Aorta (tissue), 5 donors: ENCODE data around the gene CSTB. TPM values are rescaled to one million over a fixed set of nuclear protein-coding genes. Genes with fewer than 3 reads are reported as not detected.

Experiments
- ATAC-seq: fragments of 200-7000 bp; cut with Tn5 transposase; one replicate; pipeline ENCODE4 v1.9.1; 2022; ENCODE audit warnings: moderate library complexity; ENCODE audit not compliant: low FRiP score
- DNase-seq, 2 donors: peaks; one replicate each; pipeline ENCODE4 v3.0.0-alpha.2; 2020
- H3K27ac ChIP-seq, 2 donors: one replicate each; pipeline ENCODE4 v1.5.1; 2013; ENCODE audit warnings: low read length in 2 of 2, mild to moderate bottlenecking in 2 of 2, moderate library complexity in 2 of 2, control low read depth in 1 of 2, inconsistent platforms in 1 of 2, low read depth in 1 of 2
- H3K27me3 ChIP-seq, 2 donors: one replicate each; pipeline ENCODE4 v1.6.1; 2013; ENCODE audit warnings: control low read depth in 1 of 2, low read length in 1 of 2, mild to moderate bottlenecking in 1 of 2, moderate library complexity in 1 of 2; ENCODE audit not compliant: insufficient read depth in 2 of 2, control insufficient read depth in 1 of 2
- H3K36me3 ChIP-seq, 2 donors: one replicate each; pipeline ENCODE4 v1.6.1; 2013; ENCODE audit warnings: control low read depth in 1 of 2, low read length in 1 of 2, mild to moderate bottlenecking in 1 of 2; ENCODE audit not compliant: insufficient read depth in 2 of 2, control insufficient read depth in 1 of 2
- H3K4me1 ChIP-seq, 2 donors: one replicate each; pipeline ENCODE4 v1.6.1; 2013; ENCODE audit warnings: low read length in 2 of 2, control low read depth in 1 of 2, mild to moderate bottlenecking in 1 of 2, moderate library complexity in 1 of 2; ENCODE audit not compliant: insufficient read depth in 2 of 2, control insufficient read depth in 1 of 2
- H3K4me3 ChIP-seq, 2 donors: one replicate each; pipeline ENCODE4 v1.5.1; 2013; ENCODE audit warnings: low read length in 2 of 2, control low read depth in 1 of 2, mild to moderate bottlenecking in 1 of 2
- H3K9me3 ChIP-seq: one replicate; pipeline ENCODE4 v1.6.1; 2013; ENCODE audit warnings: mild to moderate bottlenecking, low read length; ENCODE audit not compliant: control insufficient read depth
- WGBS, 2 donors: extraction: QIAGEN DNeasy Blood & Tissue Kit; methylation state at CpG; one replicate each; pipeline ENCODE4 v1.1.7; 2013; 5-methylcytosine and 5-hydroxymethylcytosine counted together
- intact Hi-C, 2 donors: fragments of 100-400 bp; cut with DNase I; formaldehyde crosslinking; loops; one replicate each; pipeline versions ENCODE4 v1.14.2 to v1.15.0; 2022
- polyA plus RNA-seq, 2 donors: library from polyadenylated mRNA; stranded (reverse); fragments of 200-250 nt; gene quantifications; one replicate each; pipeline ENCODE4 v1.2.3, GENCODE V29; 2013
- total RNA-seq, 2 donors: library from RNA; stranded (reverse); fragmentation: NEBNext Ultra II Directional; extraction: Animal tissue kit (Norgen Biotek cat#: 25700); gene quantifications; one replicate each; pipeline ENCODE4 v1.2.1, GENCODE V29; 2021
- donor health status: healthy with polysubstance abuse.
- donor health status: Bipolar disorder and iron deficiency.
- donor health status: DM: no; HTN: no; CAD: no.
- donor health status: DM: no; HTN: no; CAD: no.
- donor health status: DM: yes; HTN: yes; CAD: no.

Gene CSTB
- total and polyA plus RNA-seq, 4 donors: 30.3 to 71.6 (median 44.4) TPM

DNA sequence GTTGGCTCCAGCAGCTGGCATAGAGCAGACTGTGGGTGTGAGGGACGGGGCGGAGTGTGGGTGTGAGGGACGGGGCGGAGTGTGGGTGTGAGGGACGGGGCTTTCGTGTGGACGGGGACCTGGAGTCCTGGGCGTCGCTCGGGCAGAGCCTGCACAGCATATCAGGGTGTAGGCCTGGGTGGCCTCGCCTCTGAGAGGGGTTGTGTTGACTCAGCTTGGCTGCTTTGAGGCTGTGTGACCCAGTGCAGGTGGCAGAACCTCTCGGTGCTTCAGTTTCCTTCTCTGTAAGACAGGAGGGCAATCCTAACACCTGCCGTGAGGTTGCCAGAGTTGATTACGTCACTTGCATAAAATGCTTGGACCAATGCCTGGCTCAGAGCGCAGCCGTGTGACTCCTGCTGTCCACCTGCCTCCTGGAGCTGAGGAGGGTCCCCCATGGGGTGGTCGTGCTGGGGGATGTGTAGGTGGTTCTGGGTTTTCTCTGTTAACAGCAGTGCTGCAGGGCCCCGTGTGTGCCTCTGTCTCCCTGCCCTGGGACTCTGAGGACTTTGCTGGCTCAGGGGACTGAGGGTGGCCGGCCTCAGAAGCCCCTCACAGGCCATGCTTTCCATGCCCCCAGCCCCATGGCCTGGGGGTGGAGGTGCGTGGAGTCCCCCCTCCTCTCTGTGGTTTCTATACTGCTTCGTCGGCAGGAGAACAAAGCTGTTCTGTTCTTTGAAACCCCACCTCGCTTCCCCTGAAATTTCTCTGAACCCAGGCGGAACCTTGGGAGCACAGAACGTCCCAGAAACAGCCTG lies 41.8 kb downstream of the CSTB start:
- Histone ChIP-seq H3K9me3 (no peaks in the 10 kb centered on the region), H3K27me3 (no peaks in the 10 kb centered on the region), H3K36me3 (no peaks in the 10 kb centered on the region), H3K4me3 (no peak overlapping the region), H3K4me1 (no peaks in the 10 kb centered on the region), H3K27ac (peak overlapping the region in 1 of 2 donors; percentile 6)
- DNase-seq (peak; percentile 42 to 77), ATAC-seq (no peak)
- intact Hi-C loops: loop anchor here in 1 of 2 donors (5.0 kb wide), 1 partner anchor 37 kb away; no protein-coding TSS in a partner anchor
- 53 to 61% methylated on average over 25 of the region's 25 CpGs for whole genome bisulfite sequencing, 2 donors

DNA sequence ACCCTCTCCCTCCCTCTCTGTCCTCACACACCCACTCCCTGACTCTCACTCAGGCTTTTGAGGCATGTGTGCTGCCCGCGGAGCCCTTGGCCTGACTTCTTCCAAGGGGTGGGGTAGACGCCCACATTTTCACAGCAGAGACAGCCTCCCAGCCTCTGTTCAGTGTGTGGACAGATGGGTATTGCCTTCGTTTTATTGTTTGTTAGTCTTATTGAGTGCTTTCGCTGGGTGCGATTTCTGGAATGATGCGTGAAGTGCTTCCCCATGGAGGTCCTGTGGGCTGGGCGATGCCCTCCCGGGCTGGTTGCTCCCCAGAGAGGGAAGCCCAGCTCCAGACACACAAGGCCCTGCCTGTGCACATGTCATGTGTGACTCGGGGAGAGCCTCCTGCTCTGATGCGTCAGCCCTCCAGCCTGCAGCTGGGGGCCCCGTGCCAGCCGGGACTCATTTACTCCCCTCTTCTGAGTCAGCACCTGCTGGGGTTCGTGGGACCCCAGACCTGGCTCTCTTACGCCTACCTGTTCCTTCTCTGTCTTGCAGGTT lies 42.5 kb downstream of the CSTB start:
- H3K27ac ChIP-seq: no peak overlapping the region
- 66 to 69% methylated on average over 15 of the region's 15 CpGs for WGBS, 2 donors
- no peaks in the 10 kb centered on the region for H3K9me3 ChIP-seq
- no peak overlapping the region for H3K4me3 ChIP-seq
- no peaks in the 10 kb centered on the region for H3K27me3 ChIP-seq
- H3K4me1 ChIP-seq: no peaks in the 10 kb centered on the region
- no peaks in the 10 kb centered on the region for H3K36me3 ChIP-seq
- intact Hi-C loops: loop anchor here in 1 of 2 donors (5.0 kb wide), 1 partner anchor 36 kb away; no protein-coding TSS in a partner anchor
- DNase-seq (peak; percentile 49 to 78), ATAC-seq (no peak)

- Histone ChIP-seq H3K4me1 (no peaks in the 10 kb centered on the region), H3K27me3 (no peaks in the 10 kb centered on the region), H3K27ac (no peak overlapping the region), H3K9me3 (no peaks in the 10 kb centered on the region), H3K4me3 (no peak overlapping the region), H3K36me3 (no peaks in the 10 kb centered on the region)
- intact Hi-C loops: loop anchor here in 1 of 2 donors (5.0 kb wide), 1 partner anchor 36 kb away; no protein-coding TSS in a partner anchor
- DNase-seq (no peak), ATAC-seq (no peak)
- 76 to 81% methylated on average over 9 to 10 of the region's 10 CpGs for WGBS, 2 donors
Measured at GRCh38 chr21:43733060-43733459, 43.0 kb downstream of the CSTB start.

DNA sequence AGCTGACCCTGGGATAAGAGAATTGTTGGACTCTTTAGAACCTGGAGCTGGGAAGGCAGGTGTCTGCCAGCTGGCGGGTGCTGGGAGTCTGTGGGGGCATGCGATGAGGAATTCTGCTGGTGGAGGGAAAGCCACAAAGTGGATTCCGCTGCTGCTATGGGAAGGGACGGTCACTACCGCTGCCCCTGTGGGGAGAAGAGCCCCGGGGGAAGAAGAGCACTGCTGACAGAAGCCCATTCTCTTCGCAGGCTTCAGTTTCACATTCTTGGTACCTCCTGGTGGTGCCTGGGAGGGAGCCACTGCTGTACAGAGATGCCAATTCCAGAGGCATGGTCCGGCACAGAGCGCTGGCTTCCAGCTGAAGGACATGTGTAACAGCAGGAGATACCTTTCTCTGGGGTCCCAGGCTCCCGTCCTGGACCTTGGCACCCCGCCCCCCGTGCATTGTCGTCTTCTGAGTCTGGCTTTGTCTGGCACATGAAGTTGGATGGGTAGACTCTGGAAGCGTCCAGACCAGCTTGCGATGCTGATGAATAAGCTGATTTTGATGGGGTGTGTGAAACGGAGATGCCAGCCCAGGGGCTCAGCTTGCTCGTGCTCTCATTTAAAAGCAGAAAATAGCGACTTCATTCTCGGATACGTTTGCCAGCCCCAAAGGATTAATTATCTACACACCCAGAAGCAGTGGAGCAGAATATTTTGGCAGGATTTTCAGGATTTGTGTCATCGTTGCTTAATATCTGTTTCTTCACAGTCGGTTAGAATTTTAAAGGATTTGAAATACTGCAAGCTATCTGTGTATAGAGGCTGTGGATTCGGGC lies 44.0 kb downstream of the CSTB start:
- no peak overlapping the region for H3K27ac ChIP-seq
- DNase-seq: peak; percentile 42 to 74
- H3K4me3 ChIP-seq: no peak overlapping the region
- H3K4me1 ChIP-seq: no peaks in the 10 kb centered on the region
- H3K36me3 ChIP-seq: no peaks in the 10 kb centered on the region
- H3K27me3 ChIP-seq: no peaks in the 10 kb centered on the region
- 28 to 43% methylated on average over 23 of the region's 23 CpGs for WGBS, 2 donors
- H3K9me3 ChIP-seq: no peaks in the 10 kb centered on the region
- intact Hi-C loops: loop anchor here in 1 of 2 donors (5.0 kb wide), 1 partner anchor 35 kb away; no protein-coding TSS in a partner anchor
- no peak for ATAC-seq

DNA sequence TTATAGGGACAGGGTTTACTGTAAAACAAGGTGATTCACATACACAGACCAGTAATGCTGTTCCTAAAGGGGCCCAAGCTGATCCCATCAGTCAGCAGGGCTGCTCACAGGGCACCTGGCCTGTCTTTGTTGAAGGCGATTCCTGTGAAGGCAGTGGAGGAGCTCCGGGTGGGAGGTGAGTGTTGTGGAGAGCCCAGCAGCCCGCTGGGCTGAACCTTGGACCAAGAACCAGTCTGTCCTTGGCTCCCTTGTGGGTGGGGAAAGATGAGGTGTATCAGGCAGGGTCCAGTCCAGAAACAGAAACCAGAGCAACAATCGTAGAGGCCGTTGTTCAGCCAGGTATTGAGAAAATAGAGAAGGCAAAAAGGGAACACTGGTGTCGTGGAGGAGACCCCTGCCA lies 44.6 kb downstream of the CSTB start:
- intact Hi-C loops: loop anchor here in 1 of 2 donors (5.0 kb wide), 1 partner anchor 34 kb away; no protein-coding TSS in a partner anchor
- 31 to 41% methylated on average over 6 of the region's 6 CpGs for WGBS, 2 donors
- ATAC-seq (no peak), DNase-seq (no peak)
- Histone ChIP-seq H3K4me3 (no peak overlapping the region), H3K36me3 (no peaks in the 10 kb centered on the region), H3K9me3 (no peaks in the 10 kb centered on the region), H3K4me1 (no peaks in the 10 kb centered on the region), H3K27me3 (no peaks in the 10 kb centered on the region), H3K27ac (no peak overlapping the region)

DNA sequence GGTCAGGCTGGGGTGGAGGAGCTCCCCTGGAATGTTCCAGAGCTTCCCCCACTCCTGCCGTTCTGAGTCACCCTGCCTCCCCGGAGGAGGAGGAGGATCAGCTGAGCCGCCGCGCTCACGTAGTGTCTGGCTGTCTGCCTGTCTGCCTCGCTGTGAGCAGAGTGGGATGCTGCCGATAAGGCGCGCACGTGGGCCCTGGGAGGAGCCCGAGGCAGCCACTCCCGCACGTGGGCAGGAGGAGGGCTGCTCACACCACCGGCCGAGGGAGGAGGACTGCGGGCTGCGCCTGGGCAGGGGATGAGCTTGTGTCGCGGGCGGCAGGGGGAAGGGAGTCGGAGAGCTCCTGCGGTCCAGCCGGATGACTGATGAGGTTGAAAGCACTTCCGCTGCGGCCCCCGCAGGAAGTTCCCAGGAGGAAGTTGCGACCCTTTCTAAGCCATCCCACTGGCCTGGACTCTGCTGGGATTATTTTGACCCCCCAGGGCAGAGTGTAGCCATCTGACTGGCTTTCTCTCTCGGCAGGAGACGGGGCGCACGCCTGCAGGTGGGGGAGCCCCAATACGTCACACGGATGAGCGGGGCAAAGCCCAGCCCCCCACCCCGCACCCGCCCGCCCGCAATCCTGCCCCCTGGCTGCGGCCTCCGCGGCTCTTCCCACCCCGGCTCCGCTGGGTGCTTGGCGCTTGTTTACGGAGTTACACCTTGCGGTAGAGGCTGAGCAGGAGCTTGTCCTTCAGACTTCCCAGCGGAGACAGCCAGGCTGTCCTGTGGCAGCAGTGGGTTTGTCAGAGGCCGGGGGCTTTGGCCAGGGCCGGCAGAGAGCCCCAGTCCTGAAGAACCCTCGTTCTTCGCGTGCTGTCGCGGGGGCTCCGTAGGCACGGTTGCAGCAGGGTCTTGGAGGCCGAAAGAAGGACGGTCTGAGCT lies 47.4 kb downstream of the CSTB start:
- Histone ChIP-seq H3K9me3 (no peaks in the 10 kb centered on the region), H3K27me3 (no peaks in the 10 kb centered on the region), H3K4me1 (no peaks in the 10 kb centered on the region), H3K4me3 (peak overlapping the region; percentile 29 to 37), H3K36me3 (no peaks in the 10 kb centered on the region), H3K27ac (peak overlapping the region in 1 of 2 donors; percentile 98)
- ATAC-seq (peak; percentile 93), DNase-seq (peak; percentile 98)
- 11% methylated on average over 52 to 59 of the region's 59 CpGs for WGBS, 2 donors
- intact Hi-C loops: loop anchor here in 1 of 2 donors (10.0 kb wide), 1 partner anchor 46 kb away; the partner anchor contains the start of gene CSTB

DNA sequence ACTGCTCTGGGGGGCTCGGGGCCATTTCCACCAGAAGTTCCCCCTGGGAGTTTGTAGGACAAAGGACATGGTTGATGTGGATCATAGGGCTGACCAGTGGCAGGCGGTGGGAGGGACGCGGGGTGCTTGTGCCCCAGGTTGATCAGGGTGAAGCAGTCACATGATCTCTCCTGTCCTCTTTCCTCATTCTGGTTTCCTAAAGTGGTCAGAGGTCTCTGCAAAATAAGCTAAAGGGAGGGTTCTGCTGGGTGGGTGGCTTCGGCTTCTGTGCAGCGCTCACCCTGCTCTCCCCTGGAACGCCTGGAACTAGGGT lies 48.0 kb downstream of the CSTB start:
- Histone ChIP-seq H3K27me3 (no peaks in the 10 kb centered on the region), H3K4me3 (no peak overlapping the region), H3K9me3 (no peaks in the 10 kb centered on the region), H3K36me3 (no peaks in the 10 kb centered on the region), H3K4me1 (no peaks in the 10 kb centered on the region), H3K27ac (peak overlapping the region; percentile 50 to 98)
- ATAC-seq: peak; percentile 11
- intact Hi-C loops: loop anchor here in 1 of 2 donors (10.0 kb wide), 1 partner anchor 47 kb away; the partner anchor contains the start of gene CSTB
- WGBS, 2 donors: 13% methylated on average over 6 to 7 of the region's 7 CpGs
- no peak for DNase-seq
